Stimulated activated CD8-positive, alpha-beta memory T cell treated with anti-CD3 and anti-CD28 coated beads, Interleukin-12 subunit alpha, Interleukin-12 subunit beta, amount 100 ng/mL, for 24 hours (primary cell): ENCODE results near the gene KIAA1958.
"Not testable (repeated sequence)": the region's sequence is repeated elsewhere in the genome, so short reads cannot be mapped to it uniquely, and the experiment has no call there.

Experiments used
- DNase-seq: peaks from one replicate; pipeline ENCODE4 v3.0.0-alpha.2; 2020; ENCODE audit errors: extremely low read depth

The KIAA1958 gene

GRCh38 chr9:112489876-112490666 is 3.4 kb downstream of the KIAA1958 start:
- no peak for DNase-seq

- DNase-seq: no peak
Observed at GRCh38 chr9:112493393-112494137, 6.9 kb downstream of the KIAA1958 start.

- DNase-seq: no peak
Observed at GRCh38 chr9:112494153-112494552, 7.5 kb downstream of the KIAA1958 start.

- DNase-seq: no peak
Observed at GRCh38 chr9:112495614-112496013, 9.0 kb downstream of the KIAA1958 start.

GRCh38 chr9:112496074-112496722 is 9.6 kb downstream of the KIAA1958 start:
- no peak for DNase-seq

- no peak for DNase-seq
Observed at GRCh38 chr9:112500842-112501241, 14.2 kb downstream of the KIAA1958 start.

GRCh38 chr9:112501287-112501686 is 14.7 kb downstream of the KIAA1958 start:
- DNase-seq: no peak

GRCh38 chr9:112502175-112502946 is 15.7 kb downstream of the KIAA1958 start:
- no peak for DNase-seq

GRCh38 chr9:112503170-112503569 is 16.5 kb downstream of the KIAA1958 start:
- no peak for DNase-seq

- DNase-seq: no peak
Observed at GRCh38 chr9:112505086-112505485, 18.5 kb downstream of the KIAA1958 start.

GRCh38 chr9:112505607-112506006 is 19.0 kb downstream of the KIAA1958 start:
- no peak for DNase-seq

GRCh38 chr9:112506571-112506970 is 19.9 kb downstream of the KIAA1958 start:
- no peak for DNase-seq

GRCh38 chr9:112507001-112507680 is 20.5 kb downstream of the KIAA1958 start:
- no peak for DNase-seq

- no peak for DNase-seq
Observed at GRCh38 chr9:112508377-112508776, 21.8 kb downstream of the KIAA1958 start.

GRCh38 chr9:112512377-112512776 is 25.8 kb downstream of the KIAA1958 start:
- not testable (repeated sequence) for DNase-seq

GRCh38 chr9:112516769-112517168 is 30.1 kb downstream of the KIAA1958 start:
- DNase-seq: no peak

- no peak for DNase-seq
Observed at GRCh38 chr9:112520069-112520468, 33.4 kb downstream of the KIAA1958 start.

- DNase-seq: no peak
Observed at GRCh38 chr9:112520656-112521055, 34.0 kb downstream of the KIAA1958 start.

GRCh38 chr9:112526973-112527372 is 40.3 kb downstream of the KIAA1958 start:
- no peak for DNase-seq

- DNase-seq: no peak
Observed at GRCh38 chr9:112527959-112528358, 41.3 kb downstream of the KIAA1958 start.

- DNase-seq: no peak
Observed at GRCh38 chr9:112529316-112529715, 42.7 kb downstream of the KIAA1958 start.
